ENCODE results near the gene CHSY1. TPM values are rescaled to one million over a fixed set of nuclear protein-coding genes. Genes with fewer than 3 reads are reported as not detected.

Gene CHSY1
- total RNA-seq, 2 experiments from 2014 or later, result 34.8 to 36.3 TPM

GRCh38 chr15:101242999-101243336, 8.9 kb downstream of the CHSY1 start:
- no peak for DNase-seq
- Mint-ChIP-seq H3K4me3 (peak overlapping the region; percentile 50), H3K27ac (peak overlapping the region; percentile 82), H3K4me1 (ENCODE audit: low read depth) (peaks cover 85% of the 10 kb centered on the region), H3K36me3 (peaks cover 9% of the 10 kb centered on the region), H3K9me3 (no peaks in the 10 kb centered on the region), H3K27me3 (no peaks in the 10 kb centered on the region)
- intact Hi-C loops (cut with micrococcal nuclease), result loop anchor here (1.0 kb wide), 2 partner anchors 37 to 82 kb away; no protein-coding TSS in a partner anchor
- ChIA-PET POLR2A (interaction anchor here (1.2 to 6.5 kb wide), 2 partner anchors 37 to 93 kb away, joined by 5 to 44 read pairs; no protein-coding TSS in a partner anchor), CTCF (interaction anchor here (1.2 to 4.5 kb wide), 6 partner anchors 15 to 227 kb away, joined by 3 to 13 read pairs (median 6); no protein-coding TSS in a partner anchor)

- H3K36me3 Mint-ChIP-seq, result peaks cover 9% of the 10 kb centered on the region
- H3K4me3 Mint-ChIP-seq, result peak overlapping the region; percentile 50
- CTCF ChIA-PET, result interaction anchor here (1.0 to 4.5 kb wide), 4 partner anchors 16 to 154 kb away, joined by 3 to 13 read pairs (median 6); no protein-coding TSS in a partner anchor
- peak overlapping the region; percentile 82 for H3K27ac Mint-ChIP-seq
- intact Hi-C loops (cut with micrococcal nuclease), result loop anchor here (1.0 kb wide), 2 partner anchors 36 to 81 kb away; no protein-coding TSS in a partner anchor
- H3K27me3 Mint-ChIP-seq, result no peaks in the 10 kb centered on the region
- peaks cover 83% of the 10 kb centered on the region for H3K4me1 Mint-ChIP-seq (ENCODE audit: low read depth)
- peak; percentile 68 for DNase-seq
- no peaks in the 10 kb centered on the region for H3K9me3 Mint-ChIP-seq
- POLR2A ChIA-PET, result interaction anchor here (1.2 to 6.5 kb wide), 3 partner anchors 10 to 93 kb away, joined by 3 to 44 read pairs (median 5); no protein-coding TSS in a partner anchor
These were observed 9.5 kb downstream of the CHSY1 start for GRCh38 chr15:101242160-101242998.

- Mint-ChIP-seq H3K9me3 (no peaks in the 10 kb centered on the region), H3K4me1 (ENCODE audit: low read depth) (peaks cover 65% of the 10 kb centered on the region), H3K27ac (peak overlapping the region; percentile 23), H3K36me3 (peaks cover 14% of the 10 kb centered on the region), H3K4me3 (no peak overlapping the region), H3K27me3 (no peaks in the 10 kb centered on the region)
- intact Hi-C loops (cut with micrococcal nuclease), result no loop called here
- DNase-seq, result no peak
- ChIA-PET POLR2A (interaction anchor here (0.7 to 1.8 kb wide), 3 partner anchors 12 to 101 kb away, joined by 3 to 9 read pairs (median 4); partner anchors contain the start of gene CHSY1), CTCF (interaction anchor here (0.8 to 2.4 kb wide), 7 partner anchors 9 to 234 kb away, joined by 3 to 9 read pairs (median 4); no protein-coding TSS in a partner anchor)
These were observed 11.5 kb downstream of the CHSY1 start for GRCh38 chr15:101240358-101240757.

GRCh38 chr15:101239724-101240136, 12.1 kb downstream of the CHSY1 start:
- DNase-seq, result no peak
- intact Hi-C loops (cut with micrococcal nuclease), result no loop called here
- H3K4me1 Mint-ChIP-seq (ENCODE audit: low read depth), result peaks cover 62% of the 10 kb centered on the region

GRCh38 chr15:101237251-101237650, 14.6 kb downstream of the CHSY1 start:
- H3K27ac Mint-ChIP-seq, result no peak overlapping the region

More at GRCh38 chr15:101239724-101240136, 12.1 kb downstream of the CHSY1 start:
- no peaks in the 10 kb centered on the region for H3K27me3 Mint-ChIP-seq
- ChIA-PET CTCF (interaction anchor here (0.7 to 2.4 kb wide), 7 partner anchors 9 to 233 kb away, joined by 3 to 9 read pairs (median 4); no protein-coding TSS in a partner anchor), POLR2A (interaction anchor here (0.7 to 1.8 kb wide), 4 partner anchors 12 to 42 kb away, joined by 3 to 9 read pairs (median 4); partner anchors contain the start of gene CHSY1)
- peak overlapping the region; percentile 31 for H3K4me3 Mint-ChIP-seq
- peaks cover 20% of the 10 kb centered on the region for H3K36me3 Mint-ChIP-seq
- H3K27ac Mint-ChIP-seq, result peak overlapping the region; percentile 75
- no peaks in the 10 kb centered on the region for H3K9me3 Mint-ChIP-seq

GRCh38 chr15:101233651-101234280, 18.1 kb downstream of the CHSY1 start:
- POLR2A ChIA-PET, result no interaction called here
- no peak overlapping the region for H3K27ac Mint-ChIP-seq

More at GRCh38 chr15:101237251-101237650, 14.6 kb downstream of the CHSY1 start:
- Mint-ChIP-seq H3K9me3 (no peaks in the 10 kb centered on the region), H3K4me3 (no peak overlapping the region), H3K36me3 (peaks cover 35% of the 10 kb centered on the region), H3K27me3 (no peaks in the 10 kb centered on the region), H3K4me1 (ENCODE audit: low read depth) (peaks cover 44% of the 10 kb centered on the region)
- DNase-seq, result no peak
- POLR2A ChIA-PET, result interaction anchor here (0.6 kb wide), 1 partner anchor 19 kb away, joined by 3 read pairs; no protein-coding TSS in a partner anchor
- CTCF ChIA-PET, result no interaction called here
- intact Hi-C loops (cut with micrococcal nuclease), result no loop called here

GRCh38 chr15:101232677-101233076, 19.2 kb downstream of the CHSY1 start:
- Mint-ChIP-seq H3K9me3 (peaks cover 9% of the 10 kb centered on the region), H3K4me1 (ENCODE audit: low read depth) (peaks cover 25% of the 10 kb centered on the region), H3K36me3 (peaks cover 64% of the 10 kb centered on the region), H3K27ac (no peak overlapping the region), H3K27me3 (no peaks in the 10 kb centered on the region), H3K4me3 (no peak overlapping the region)
- no peak for DNase-seq
- intact Hi-C loops (cut with micrococcal nuclease), result no loop called here
- ChIA-PET CTCF (interaction anchor here (0.8 kb wide), 1 partner anchor 56 kb away, joined by 3 read pairs; no protein-coding TSS in a partner anchor), POLR2A (interaction anchor here (1.3 kb wide), 1 partner anchor 9 kb away, joined by 3 read pairs; no protein-coding TSS in a partner anchor)

More at GRCh38 chr15:101233651-101234280, 18.1 kb downstream of the CHSY1 start:
- H3K36me3 Mint-ChIP-seq, result peaks cover 56% of the 10 kb centered on the region
- no peaks in the 10 kb centered on the region for H3K27me3 Mint-ChIP-seq
- no peak overlapping the region for H3K4me3 Mint-ChIP-seq
- peaks cover 23% of the 10 kb centered on the region for H3K4me1 Mint-ChIP-seq (ENCODE audit: low read depth)
- intact Hi-C loops (cut with micrococcal nuclease), result no loop called here
- no peak for DNase-seq
- H3K9me3 Mint-ChIP-seq, result peaks cover 2% of the 10 kb centered on the region
- CTCF ChIA-PET, result no interaction called here

GRCh38 chr15:101228313-101228712, 23.5 kb downstream of the CHSY1 start:
- intact Hi-C loops (cut with micrococcal nuclease), result no loop called here

GRCh38 chr15:101225658-101226057, 26.2 kb downstream of the CHSY1 start:
- no peak for DNase-seq
- intact Hi-C loops (cut with micrococcal nuclease), result no loop called here
- Mint-ChIP-seq H3K27ac (no peak overlapping the region), H3K36me3 (peaks cover 49% of the 10 kb centered on the region), H3K27me3 (no peaks in the 10 kb centered on the region), H3K9me3 (peaks cover 9% of the 10 kb centered on the region), H3K4me3 (no peak overlapping the region), H3K4me1 (ENCODE audit: low read depth) (peaks cover 43% of the 10 kb centered on the region)
- POLR2A ChIA-PET, result no interaction called here
- CTCF ChIA-PET, result interaction anchor here (1.0 to 2.3 kb wide), 2 partner anchors 14 to 217 kb away, joined by 5 to 6 read pairs; no protein-coding TSS in a partner anchor

More at GRCh38 chr15:101228313-101228712, 23.5 kb downstream of the CHSY1 start:
- Mint-ChIP-seq H3K36me3 (peaks cover 63% of the 10 kb centered on the region), H3K4me1 (ENCODE audit: low read depth) (peaks cover 37% of the 10 kb centered on the region), H3K9me3 (peaks cover 9% of the 10 kb centered on the region), H3K27me3 (no peaks in the 10 kb centered on the region), H3K4me3 (no peak overlapping the region), H3K27ac (peak overlapping the region; percentile 52)
- no peak for DNase-seq
- CTCF ChIA-PET, result no interaction called here
- POLR2A ChIA-PET, result no interaction called here

GRCh38 chr15:101221902-101222301, 29.9 kb downstream of the CHSY1 start:
- intact Hi-C loops (cut with micrococcal nuclease), result no loop called here
- H3K36me3 Mint-ChIP-seq, result peaks cover 32% of the 10 kb centered on the region
- H3K9me3 Mint-ChIP-seq, result no peaks in the 10 kb centered on the region
- H3K27ac Mint-ChIP-seq, result no peak overlapping the region
- peaks cover 47% of the 10 kb centered on the region for H3K4me1 Mint-ChIP-seq (ENCODE audit: low read depth)
- H3K27me3 Mint-ChIP-seq, result no peaks in the 10 kb centered on the region
- no peak for DNase-seq
- POLR2A ChIA-PET, result no interaction called here
- H3K4me3 Mint-ChIP-seq, result no peak overlapping the region
- CTCF ChIA-PET, result no interaction called here

GRCh38 chr15:101220060-101220459, 31.8 kb downstream of the CHSY1 start:
- Mint-ChIP-seq H3K4me1 (ENCODE audit: low read depth) (peaks cover 46% of the 10 kb centered on the region), H3K27ac (no peak overlapping the region), H3K4me3 (no peak overlapping the region), H3K36me3 (peaks cover 27% of the 10 kb centered on the region), H3K9me3 (no peaks in the 10 kb centered on the region), H3K27me3 (no peaks in the 10 kb centered on the region)
- POLR2A ChIA-PET, result no interaction called here
- CTCF ChIA-PET, result interaction anchor here (1.1 kb wide), 1 partner anchor 36 kb away, joined by 3 read pairs; no protein-coding TSS in a partner anchor
- intact Hi-C loops (cut with micrococcal nuclease), result no loop called here
- no peak for DNase-seq

Measured in activated CD4-positive, alpha-beta memory T cell treated with anti-CD3 and anti-CD28 coated beads for 36 hours (primary cell).